NCI-H187 (cell line): ENCODE data around the gene SLC35G6.
"Not testable (repeated sequence)": the region's sequence is repeated elsewhere in the genome, so short reads cannot be mapped to it uniquely, and the experiment has no call there.

Source experiments
- DNase-seq, 2 experiments: peaks; one replicate each; lab custom pipeline; 2025; lab: John Stamatoyannopoulos, UW

SLC35G6 gene

DNA sequence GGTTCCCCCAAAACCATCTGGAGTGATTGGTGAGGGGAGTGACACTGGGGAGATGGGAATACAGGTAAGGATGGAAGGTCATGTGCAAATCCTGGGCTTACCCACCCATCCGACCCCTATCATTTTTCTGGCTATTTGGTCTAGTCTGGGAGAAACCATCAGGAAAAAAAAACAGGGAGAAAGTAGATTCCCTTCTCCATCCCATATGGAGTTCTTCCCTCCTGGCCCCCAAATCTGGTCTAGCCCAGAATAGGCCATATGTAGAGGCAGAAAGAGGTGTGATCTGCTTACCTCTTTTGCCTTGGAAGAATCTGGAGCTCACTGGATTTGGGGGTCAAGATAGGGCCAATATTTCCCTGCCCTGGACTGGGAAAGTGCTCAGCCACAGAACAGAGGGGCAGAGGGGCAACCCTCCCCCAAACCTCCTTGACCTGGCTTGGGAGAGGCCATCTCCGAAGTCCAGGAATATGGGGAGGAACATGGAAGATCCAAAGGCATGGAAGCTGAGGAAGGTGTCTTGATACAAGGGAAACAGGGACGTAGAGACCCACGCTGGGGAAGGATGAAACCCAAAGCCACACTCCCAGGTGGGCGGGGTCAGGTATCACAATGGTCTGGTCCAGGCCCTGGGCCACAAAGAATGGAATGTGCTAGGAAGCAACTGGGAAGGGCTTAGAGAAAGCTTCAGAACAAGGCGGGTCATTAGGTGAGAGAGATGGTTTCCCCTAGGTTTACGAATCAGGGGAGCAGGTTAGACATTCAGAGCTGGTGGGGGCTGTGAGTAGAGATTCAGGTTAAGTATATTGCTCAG lies 20.2 kb upstream of the SLC35G6 start:
- no peak for DNase-seq

- no peak for DNase-seq
These were observed 18.5 kb upstream of the SLC35G6 start for GRCh38 chr17:7462474-7463371.

- no peak for DNase-seq
These were observed 17.8 kb upstream of the SLC35G6 start for GRCh38 chr17:7463372-7463846.

DNA sequence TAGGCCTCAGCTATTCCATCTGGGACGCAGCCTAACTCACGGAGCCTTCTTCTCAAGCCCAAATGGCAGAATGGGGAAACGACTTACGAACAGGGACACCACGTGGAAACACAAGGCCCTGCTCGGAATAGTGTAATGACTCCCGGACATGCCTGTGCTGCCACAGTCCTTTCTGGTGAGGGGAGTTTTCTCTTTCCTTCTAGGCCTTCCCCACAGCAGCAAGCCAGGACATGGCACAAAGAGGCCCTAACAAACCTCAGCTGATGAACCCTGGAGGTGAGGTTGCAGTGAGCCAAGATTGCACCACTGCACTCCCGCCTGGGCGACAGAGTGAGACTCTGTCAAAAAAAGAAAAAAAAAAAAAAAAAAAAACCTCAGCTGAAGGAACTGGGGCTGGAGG lies 17.2 kb upstream of the SLC35G6 start:
- no peak for DNase-seq

- no peak for DNase-seq
These were observed 15.5 kb upstream of the SLC35G6 start for GRCh38 chr17:7465597-7466275.

- DNase-seq = no peak
These were observed 15.0 kb upstream of the SLC35G6 start for GRCh38 chr17:7466318-7466638.

GRCh38 chr17:7466639-7467341 lies 14.5 kb upstream of the SLC35G6 start:
- DNase-seq = no peak

GRCh38 chr17:7467498-7467897 lies 13.7 kb upstream of the SLC35G6 start:
- DNase-seq = no peak

GRCh38 chr17:7468290-7468689 lies 13.0 kb upstream of the SLC35G6 start:
- DNase-seq = no peak

DNA sequence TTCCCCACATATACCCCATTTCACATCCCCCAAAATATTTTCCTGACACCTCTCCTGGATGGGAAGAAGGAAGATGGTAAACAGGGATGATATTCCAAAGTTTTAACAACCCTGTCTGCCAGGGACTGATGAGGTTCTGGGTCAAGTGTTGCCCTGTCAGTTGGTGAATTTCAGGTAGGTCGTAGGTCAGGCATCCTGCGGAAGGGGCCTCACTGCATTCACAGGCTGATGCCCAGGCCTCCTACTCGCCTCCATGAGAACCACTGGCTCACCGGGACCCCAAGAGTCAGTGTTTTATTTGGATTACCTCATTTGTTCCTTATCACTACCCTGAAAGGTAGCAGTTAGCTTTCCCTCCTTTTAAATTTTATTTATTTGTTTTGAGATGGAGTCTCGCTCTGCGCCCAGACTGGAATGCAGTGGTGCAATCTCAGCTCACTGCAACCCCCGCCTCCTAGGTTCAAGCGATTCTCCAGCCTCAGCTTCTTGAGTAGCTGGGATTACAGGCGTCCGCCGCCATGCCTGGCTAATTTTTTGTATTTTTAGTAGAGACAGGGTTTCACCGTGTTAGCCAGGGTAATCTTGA lies 12.3 kb upstream of the SLC35G6 start:
- DNase-seq = no peak

GRCh38 chr17:7469843-7470242 lies 11.4 kb upstream of the SLC35G6 start:
- DNase-seq = not testable (repeated sequence)

GRCh38 chr17:7470457-7470973 lies 10.7 kb upstream of the SLC35G6 start:
- DNase-seq = not testable (repeated sequence)

DNA sequence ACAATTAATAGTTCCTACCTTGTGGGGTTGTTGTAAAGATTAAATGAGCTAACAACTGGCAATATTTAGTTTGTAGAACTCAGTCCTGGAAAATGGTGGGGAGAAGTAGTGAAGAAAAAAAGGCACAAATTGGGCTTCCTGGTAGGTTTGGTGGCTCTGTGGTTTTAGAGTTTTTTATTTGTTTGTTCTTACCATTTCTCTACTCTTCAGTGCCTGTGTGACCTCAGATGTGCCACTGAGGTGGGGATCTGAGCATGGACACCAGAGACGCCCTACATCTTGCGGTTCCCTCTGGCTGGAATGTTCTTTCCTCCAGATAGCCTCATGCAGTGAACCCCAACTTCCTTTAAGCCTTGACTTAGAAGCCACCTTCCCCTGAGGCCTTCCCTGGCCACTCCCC lies 9.5 kb upstream of the SLC35G6 start:
- no peak for DNase-seq

GRCh38 chr17:7474767-7475166 lies 6.5 kb upstream of the SLC35G6 start:
- not testable (repeated sequence) for DNase-seq

DNA sequence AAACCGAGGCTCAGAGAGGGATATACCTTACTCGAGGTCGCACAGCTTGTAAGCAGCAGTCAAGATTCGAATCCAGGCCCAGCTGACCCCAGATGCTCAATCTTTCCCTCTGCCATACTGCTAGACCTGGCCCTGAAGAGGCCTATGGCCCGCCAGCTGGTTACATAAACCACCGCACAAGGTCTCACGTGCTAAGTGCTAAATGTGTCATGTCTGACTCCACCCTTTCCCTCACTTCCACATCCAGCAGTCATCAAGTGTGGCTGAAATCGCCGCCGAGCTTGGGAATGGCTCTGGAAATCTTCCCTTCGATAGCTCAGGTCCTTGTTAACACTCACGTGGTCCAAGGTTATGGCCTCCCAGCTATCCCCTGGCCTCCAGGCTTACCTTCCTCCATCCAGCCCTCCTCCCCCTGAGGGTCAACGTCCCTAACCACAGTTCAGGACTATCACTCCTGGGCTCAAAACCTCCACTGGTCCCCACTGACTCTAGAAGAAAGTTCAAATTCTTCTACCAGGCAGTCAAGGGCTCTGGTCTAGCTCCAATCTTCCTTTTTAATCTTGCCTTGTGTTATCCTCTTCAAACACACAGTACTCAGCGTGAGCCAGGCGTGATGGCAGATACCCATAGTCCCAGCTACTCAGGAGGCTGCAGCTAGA lies 5.4 kb upstream of the SLC35G6 start:
- no peak for DNase-seq

DNA sequence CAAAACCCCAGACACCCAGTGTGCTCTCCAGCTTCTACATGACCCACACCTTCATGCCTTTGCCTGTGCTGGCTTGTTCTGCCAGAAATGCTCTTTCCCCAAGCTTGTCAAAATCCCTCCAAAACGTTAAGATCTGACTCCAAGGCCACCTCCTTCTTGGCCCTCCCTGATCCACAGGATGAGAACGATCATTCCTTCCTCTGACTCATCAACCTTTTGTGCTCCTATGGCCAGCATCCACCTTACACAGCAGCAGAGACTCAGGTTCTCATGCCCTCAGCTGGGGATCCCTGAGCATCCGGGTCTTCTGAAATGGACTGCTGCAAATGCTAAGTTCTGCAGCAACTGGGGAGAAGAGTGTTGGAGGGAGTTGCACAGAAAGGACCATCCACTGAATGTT lies 4.8 kb upstream of the SLC35G6 start:
- no peak for DNase-seq

DNA sequence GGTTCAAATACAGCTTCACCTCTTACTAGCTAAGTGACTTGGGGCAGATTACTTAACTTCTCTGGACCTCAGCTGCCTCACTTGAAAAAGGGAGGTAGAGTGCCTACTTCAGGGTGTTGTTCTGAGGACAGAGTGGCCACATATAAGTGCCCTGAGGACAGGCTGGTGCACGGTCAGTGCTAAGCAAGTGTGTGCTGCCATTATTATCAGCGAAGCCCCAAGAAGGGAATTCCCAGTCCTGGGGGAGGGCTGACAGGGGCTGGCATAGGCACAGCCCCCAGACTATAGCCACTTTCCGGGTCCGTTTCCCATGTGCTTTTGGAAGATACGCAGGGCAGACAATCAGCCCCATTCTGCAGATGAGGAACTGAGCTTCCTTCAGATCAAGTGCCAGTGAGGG lies 4.3 kb upstream of the SLC35G6 start:
- no peak for DNase-seq

DNA sequence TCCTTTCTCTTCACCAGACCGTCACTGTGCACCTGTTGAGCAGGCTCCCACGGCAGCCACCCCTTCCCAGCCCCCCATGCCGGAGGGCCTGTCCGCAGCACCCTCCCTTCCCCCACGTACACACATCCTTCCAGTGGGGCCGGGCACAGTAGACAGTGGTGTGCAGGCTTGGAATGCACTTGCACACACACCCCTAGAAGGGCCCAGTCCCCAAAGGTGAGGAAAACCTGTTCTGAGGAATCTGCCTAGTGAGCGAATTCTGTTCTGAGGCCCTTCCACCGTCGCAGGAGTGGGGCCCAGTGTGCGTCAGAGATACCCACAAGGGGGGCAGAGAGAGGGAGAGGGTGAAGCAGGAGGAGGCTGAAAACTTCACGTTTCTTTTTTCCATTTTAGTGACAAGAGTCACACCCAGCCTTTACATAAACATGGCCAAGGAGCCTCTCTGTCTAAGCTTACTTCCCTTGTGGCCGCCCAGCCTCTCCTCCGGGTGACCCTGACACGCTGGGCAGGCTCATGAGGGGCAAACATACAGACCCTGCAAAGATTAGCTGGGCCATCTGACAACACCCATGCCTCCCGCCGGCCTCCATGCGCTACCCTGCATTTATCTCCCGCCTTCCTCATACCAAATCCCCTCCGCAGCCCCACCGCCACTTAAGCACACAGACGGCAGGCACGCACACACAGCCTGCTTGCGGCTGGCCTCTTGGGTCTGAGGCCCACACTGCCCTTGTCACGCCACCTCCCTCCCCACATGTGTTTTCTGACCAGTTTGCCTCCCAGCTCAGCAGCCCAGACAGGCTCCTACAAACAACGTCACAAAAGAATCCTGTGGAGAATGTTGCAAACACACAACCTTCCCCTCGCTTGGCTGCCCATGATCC lies 3.6 kb upstream of the SLC35G6 start:
- DNase-seq = no peak

DNA sequence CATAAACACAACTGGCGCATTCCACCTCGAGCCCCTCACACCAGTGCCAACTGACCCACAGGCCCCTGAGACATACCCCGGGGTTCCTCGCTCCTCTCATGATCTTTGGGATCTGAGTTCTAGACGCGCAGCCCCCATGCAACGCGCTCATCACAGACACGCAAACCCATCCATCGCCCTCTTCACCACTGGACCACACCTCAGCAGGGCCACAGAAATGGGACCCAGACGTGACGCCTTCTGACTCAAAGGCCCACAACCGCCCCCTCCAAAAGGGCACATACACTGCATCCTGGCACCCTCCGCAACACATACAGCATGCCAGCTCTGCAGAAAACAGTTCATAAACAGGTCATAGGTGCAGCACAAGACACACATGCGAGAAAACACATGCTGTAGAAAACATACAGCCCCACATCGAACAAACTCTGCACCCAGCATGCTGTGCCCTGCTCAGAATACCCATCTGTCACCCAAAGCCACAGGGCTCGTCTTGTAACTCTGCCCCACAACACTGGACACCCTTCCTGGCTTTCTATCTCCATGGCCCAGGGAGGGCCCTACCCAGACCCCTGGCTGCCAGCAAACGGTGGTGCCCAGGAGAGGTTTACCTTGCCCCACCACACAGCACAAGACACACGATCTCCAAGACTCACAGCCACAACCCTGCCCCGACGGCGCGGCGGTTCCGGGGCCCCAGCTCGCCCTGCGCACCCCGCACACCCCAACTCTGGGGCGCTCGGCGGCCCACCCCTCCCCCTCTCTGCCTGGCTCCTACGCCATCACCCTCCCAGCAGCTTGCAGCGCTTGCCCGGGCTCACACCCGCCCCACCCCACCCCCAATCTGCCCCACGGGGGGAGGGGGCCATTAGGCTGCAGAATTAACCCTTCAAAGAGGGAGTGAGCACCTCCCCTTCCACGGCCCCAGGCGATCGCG lies 2.7 kb upstream of the SLC35G6 start:
- DNase-seq = no peak
